NCI-H345 (cell line): ENCODE measurements around the gene ACAD9.

ENCODE experiments used
- DNase-seq: peaks from one replicate; lab custom pipeline; 2025; lab: John Stamatoyannopoulos, UW

The ACAD9 gene

DNA sequence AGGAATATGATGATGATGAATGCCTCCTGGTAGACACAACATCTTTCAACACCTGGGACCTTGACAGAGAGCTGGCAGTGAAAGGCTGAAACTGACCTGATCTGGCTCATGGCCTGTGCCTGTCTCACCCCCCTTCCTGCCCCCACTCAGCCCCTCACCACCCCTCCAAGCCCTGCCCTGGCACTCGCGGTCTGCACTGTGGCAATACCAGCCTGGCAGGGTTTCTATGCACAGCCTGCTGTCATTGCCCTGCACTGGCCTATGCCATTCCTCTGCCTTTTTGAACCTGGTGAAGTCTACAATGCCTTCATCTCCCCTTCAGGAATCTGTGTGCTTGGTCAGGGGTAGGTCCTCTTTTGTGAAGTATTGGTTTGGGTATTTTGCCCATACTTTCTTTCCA is 56.5 kb downstream of the ACAD9 start:
- no peak for DNase-seq

DNA sequence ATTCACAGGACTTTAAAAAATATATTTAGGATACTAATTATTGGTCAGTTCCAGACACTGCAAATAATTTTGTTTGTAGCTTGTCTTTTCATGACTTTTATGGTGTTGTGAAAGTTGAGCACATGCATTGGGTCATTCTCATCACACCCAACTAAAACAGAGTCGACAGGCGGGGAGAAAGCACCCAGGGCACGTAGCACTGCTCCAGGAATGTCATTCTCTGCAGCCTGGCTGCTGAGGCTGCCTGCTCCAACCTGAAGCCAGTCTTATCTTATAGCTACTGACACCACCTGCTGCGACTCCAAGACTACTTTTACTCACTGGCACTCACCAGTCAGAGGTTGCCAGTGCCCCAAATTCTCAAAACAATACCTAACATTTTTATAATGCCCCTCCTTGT is 56.9 kb downstream of the ACAD9 start:
- DNase-seq = no peak

GRCh38 chr3:128940252-128940651 is 60.8 kb downstream of the ACAD9 start:
- DNase-seq = no peak

DNA sequence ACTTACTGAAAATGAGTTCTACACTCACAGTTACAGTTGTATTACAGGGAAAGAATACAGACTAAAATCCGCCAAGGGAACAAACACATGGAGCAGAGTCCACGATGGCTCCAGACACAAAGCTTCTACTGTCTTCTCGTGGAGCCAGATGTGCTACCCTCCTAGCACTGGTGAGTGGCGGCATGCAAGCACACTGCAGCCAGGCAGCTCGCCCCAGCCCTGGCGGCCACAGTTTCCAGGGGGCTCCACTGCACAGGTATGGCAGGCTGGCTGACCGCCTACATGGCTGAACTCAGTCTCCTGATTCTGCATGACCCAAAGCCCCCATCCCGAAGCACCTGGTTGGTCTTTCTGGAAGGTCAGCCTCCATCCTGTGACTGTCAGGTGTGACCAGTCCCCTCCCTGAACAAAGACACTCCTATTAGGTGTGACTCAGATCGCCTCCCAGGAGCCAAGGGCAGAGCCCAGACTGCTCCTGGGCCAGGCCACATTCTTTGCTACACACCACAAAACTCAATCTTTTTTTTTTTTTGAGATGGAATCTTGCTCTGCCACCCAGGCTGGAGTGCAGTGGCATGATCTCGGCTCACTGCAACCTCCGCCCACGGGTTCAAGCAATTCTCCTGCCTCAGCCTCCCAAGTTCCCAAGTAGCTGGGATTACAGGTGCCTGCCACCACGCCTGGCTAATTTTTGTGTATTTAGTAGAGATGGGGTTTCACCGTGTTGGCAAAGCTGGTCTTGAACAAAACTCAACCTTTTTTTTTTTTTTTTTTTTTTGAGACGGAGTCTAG is 62.9 kb downstream of the ACAD9 start:
- no peak for DNase-seq

DNA sequence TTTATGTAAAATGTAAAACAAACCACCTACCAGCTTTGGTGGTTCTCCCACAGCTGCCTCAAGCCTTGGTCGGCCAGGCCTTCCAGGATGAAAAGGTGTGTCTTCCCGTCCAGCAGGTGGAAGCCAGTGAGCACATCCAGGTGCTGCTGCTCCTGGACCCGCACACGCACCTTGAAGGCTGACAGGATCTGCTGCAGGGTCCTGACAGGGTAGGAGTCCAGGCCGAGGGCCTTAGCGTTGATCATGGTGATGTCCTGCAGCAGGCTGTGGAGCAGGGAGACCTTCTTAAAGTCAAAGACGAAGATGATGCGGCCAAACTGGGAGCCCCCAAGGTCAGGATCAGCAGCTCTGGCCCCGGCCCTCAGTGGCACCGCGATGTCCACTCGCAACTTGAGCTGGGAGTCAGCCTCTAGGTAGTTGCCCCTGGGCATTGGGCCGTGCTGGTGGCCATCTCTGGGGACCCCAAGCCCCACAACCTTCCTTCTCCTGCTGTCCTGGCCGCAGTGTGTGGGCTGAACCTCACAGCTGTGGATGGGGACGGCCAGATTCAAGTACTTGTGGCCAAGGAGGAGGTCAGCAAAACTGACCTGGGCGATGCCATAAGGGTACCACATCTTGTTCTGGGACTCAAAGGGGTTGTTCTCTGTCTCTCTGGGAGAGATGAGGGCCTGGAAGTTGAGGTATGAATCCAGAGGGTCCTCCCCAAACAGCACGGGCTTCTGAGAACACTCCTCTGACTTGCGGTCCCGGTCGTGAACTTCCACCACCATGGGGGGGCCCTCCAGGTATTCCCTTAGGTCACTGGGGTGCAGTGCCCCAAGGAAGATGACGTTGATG is 65.8 kb downstream of the ACAD9 start:
- no peak for DNase-seq

GRCh38 chr3:128945878-128946175 is 66.4 kb downstream of the ACAD9 start:
- DNase-seq = no peak

DNA sequence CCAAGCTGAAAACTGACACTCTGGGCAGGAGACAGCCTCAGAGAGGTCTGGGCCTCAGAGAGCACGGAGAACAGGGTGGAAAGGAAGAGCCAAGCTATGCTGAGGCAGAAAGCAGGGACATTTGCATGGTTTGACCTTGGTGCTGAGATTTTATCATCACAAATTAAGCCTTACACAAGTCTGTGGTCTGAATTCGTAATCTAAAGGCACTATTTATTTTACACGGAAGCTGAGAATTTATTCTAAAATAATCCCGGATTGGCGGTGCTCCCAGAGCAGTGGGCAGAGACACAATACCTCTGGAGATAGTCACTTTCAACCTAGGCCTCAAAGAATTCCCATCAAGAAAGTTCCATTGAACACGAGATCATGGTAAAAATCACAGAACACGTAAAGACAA is 67.0 kb downstream of the ACAD9 start:
- no peak for DNase-seq

- DNase-seq = no peak
Measured at GRCh38 chr3:128949158-128949557, 69.7 kb downstream of the ACAD9 start.

DNA sequence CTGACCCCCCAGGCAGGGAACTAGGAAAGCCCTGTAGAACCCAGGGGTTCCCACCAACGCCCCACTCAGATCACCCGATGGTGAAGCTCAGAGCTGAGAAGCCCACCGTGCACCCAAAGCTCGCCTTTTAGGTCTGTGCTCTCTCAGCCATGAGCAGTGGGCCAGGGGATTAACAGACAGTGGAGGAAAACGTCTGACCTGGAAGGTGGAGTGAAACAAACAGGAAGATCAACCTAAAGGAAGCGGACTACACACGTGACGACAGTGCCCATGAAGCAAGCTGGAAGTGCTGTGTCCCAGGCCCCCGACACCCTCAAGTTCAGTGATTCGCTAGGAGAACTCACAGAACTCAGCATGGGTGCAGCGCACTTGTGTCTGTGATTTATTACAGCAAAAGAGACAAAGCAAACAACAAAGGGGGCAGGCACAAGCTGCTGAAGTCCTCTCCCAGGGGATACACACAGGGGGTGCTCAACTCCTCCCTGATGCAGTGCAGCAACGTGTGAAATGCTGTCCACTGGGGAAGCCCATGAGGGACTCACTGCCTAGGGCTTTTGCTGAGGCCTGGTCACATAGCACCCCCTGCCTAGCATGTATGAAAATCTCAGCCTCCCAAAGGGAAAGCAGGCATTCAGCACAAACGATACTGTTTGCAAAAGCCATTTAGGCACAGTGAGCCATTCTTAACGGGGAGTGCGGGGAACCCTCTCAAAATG is 71.0 kb downstream of the ACAD9 start:
- peak; percentile 52 for DNase-seq

GRCh38 chr3:128956440-128956839 is 77.0 kb downstream of the ACAD9 start:
- DNase-seq = no peak
